Dendritic cell treated with granulocyte-macrophage colony-stimulating factor and Interleukin-4, amounts not matched to agents 40 ng/mL and 50 ng/mL, for 4 days (primary cell): ENCODE data around the gene FKBP11.
"Not testable (repeated sequence)": the region's sequence is repeated elsewhere in the genome, so short reads cannot be mapped to it uniquely, and the experiment has no call there.

Experiments used
- H3K27ac Mint-ChIP-seq: one replicate; pipeline ENCODE4 v1.8.0; 2022; ENCODE audit warnings: mild to moderate bottlenecking, mixed read lengths
- H3K27me3 Mint-ChIP-seq: one replicate; pipeline ENCODE4 v1.8.0; 2022; ENCODE audit warnings: mild to moderate bottlenecking, mixed read lengths
- H3K36me3 Mint-ChIP-seq: one replicate; pipeline ENCODE4 v1.8.0; 2022; ENCODE audit warnings: low read depth, mixed read lengths
- H3K4me1 Mint-ChIP-seq: one replicate; pipeline ENCODE4 v1.8.0; 2022; ENCODE audit warnings: low read depth, mixed read lengths
- H3K4me3 Mint-ChIP-seq: one replicate; pipeline ENCODE4 v1.8.0; 2022; ENCODE audit warnings: mild to moderate bottlenecking, moderate library complexity, mixed read lengths
- H3K9me3 Mint-ChIP-seq: one replicate; pipeline ENCODE4 v1.8.0; 2022; ENCODE audit warnings: mixed read lengths
- intact Hi-C: fragments of 100-400 bp; cut with micrococcal nuclease; formaldehyde crosslinking; loops from one replicate; pipeline ENCODE4 v1.15.0; 2022

The FKBP11 gene

GRCh38 chr12:48909698-48910097, 15.6 kb downstream of the FKBP11 start:
- H3K36me3 Mint-ChIP-seq, H3K27me3 Mint-ChIP-seq, H3K9me3 Mint-ChIP-seq, intact Hi-C loops, H3K4me1 Mint-ChIP-seq, H3K27ac Mint-ChIP-seq, H3K4me3 Mint-ChIP-seq: not testable (repeated sequence)

GRCh38 chr12:48907245-48907644, 18.0 kb downstream of the FKBP11 start:
- Mint-ChIP-seq H3K9me3 (no peaks in the 10 kb centered on the region), H3K4me3 (no peak overlapping the region), H3K4me1 (peaks cover 11% of the 10 kb centered on the region), H3K27ac (no peak overlapping the region), H3K36me3 (no peaks in the 10 kb centered on the region), H3K27me3 (peaks cover 24% of the 10 kb centered on the region)
- intact Hi-C loops: no loop called here

GRCh38 chr12:48903982-48904411, 21.3 kb downstream of the FKBP11 start:
- no peak overlapping the region for H3K27ac Mint-ChIP-seq
- peaks cover 30% of the 10 kb centered on the region for H3K27me3 Mint-ChIP-seq
- intact Hi-C loops: no loop called here

GRCh38 chr12:48903363-48903981, 21.8 kb downstream of the FKBP11 start:
- Mint-ChIP-seq H3K4me3 (peak overlapping the region; percentile 67), H3K4me1 (peaks cover 11% of the 10 kb centered on the region)
- intact Hi-C loops: no loop called here

More at GRCh38 chr12:48903982-48904411, 21.3 kb downstream of the FKBP11 start:
- Mint-ChIP-seq H3K36me3 (no peaks in the 10 kb centered on the region), H3K4me3 (peak overlapping the region; percentile 72), H3K4me1 (peaks cover 11% of the 10 kb centered on the region), H3K9me3 (no peaks in the 10 kb centered on the region)

GRCh38 chr12:48901278-48901677, 24.0 kb downstream of the FKBP11 start:
- no peaks in the 10 kb centered on the region for H3K9me3 Mint-ChIP-seq
- H3K27ac Mint-ChIP-seq: no peak overlapping the region
- H3K4me1 Mint-ChIP-seq: peaks cover 11% of the 10 kb centered on the region
- no peak overlapping the region for H3K4me3 Mint-ChIP-seq
- no peaks in the 10 kb centered on the region for H3K36me3 Mint-ChIP-seq
- peaks cover 37% of the 10 kb centered on the region for H3K27me3 Mint-ChIP-seq
- intact Hi-C loops: no loop called here

More at GRCh38 chr12:48903363-48903981, 21.8 kb downstream of the FKBP11 start:
- Mint-ChIP-seq H3K36me3 (no peaks in the 10 kb centered on the region), H3K27me3 (peaks cover 36% of the 10 kb centered on the region), H3K27ac (no peak overlapping the region), H3K9me3 (no peaks in the 10 kb centered on the region)

- Mint-ChIP-seq H3K4me3 (no peak overlapping the region), H3K36me3 (no peaks in the 10 kb centered on the region)
- intact Hi-C loops: no loop called here
Measured at GRCh38 chr12:48899651-48900050, 25.6 kb downstream of the FKBP11 start.

GRCh38 chr12:48894271-48894670, 31.0 kb downstream of the FKBP11 start:
- intact Hi-C loops: no loop called here
- no peaks in the 10 kb centered on the region for H3K36me3 Mint-ChIP-seq
- no peak overlapping the region for H3K27ac Mint-ChIP-seq
- H3K4me1 Mint-ChIP-seq: peaks cover 5% of the 10 kb centered on the region
- H3K4me3 Mint-ChIP-seq: no peak overlapping the region
- peaks cover 47% of the 10 kb centered on the region for H3K27me3 Mint-ChIP-seq
- no peaks in the 10 kb centered on the region for H3K9me3 Mint-ChIP-seq

More at GRCh38 chr12:48899651-48900050, 25.6 kb downstream of the FKBP11 start:
- Mint-ChIP-seq H3K9me3 (no peaks in the 10 kb centered on the region), H3K27me3 (peaks cover 34% of the 10 kb centered on the region), H3K27ac (no peak overlapping the region), H3K4me1 (peaks cover 11% of the 10 kb centered on the region)

GRCh38 chr12:48890657-48891418, 34.5 kb downstream of the FKBP11 start:
- H3K9me3 Mint-ChIP-seq: no peaks in the 10 kb centered on the region
- intact Hi-C loops: loop anchor here (1.0 kb wide), 2 partner anchors 38 to 45 kb away; no protein-coding TSS in a partner anchor

GRCh38 chr12:48889679-48890078, 35.6 kb downstream of the FKBP11 start:
- Mint-ChIP-seq H3K27ac (no peak overlapping the region), H3K4me1 (peaks cover 5% of the 10 kb centered on the region), H3K36me3 (no peaks in the 10 kb centered on the region), H3K27me3 (peaks cover 38% of the 10 kb centered on the region), H3K4me3 (no peak overlapping the region), H3K9me3 (no peaks in the 10 kb centered on the region)
- intact Hi-C loops: loop anchor here (1.0 kb wide), 2 partner anchors 36 to 47 kb away; no protein-coding TSS in a partner anchor

More at GRCh38 chr12:48890657-48891418, 34.5 kb downstream of the FKBP11 start:
- no peaks in the 10 kb centered on the region for H3K36me3 Mint-ChIP-seq
- no peak overlapping the region for H3K27ac Mint-ChIP-seq
- peaks cover 36% of the 10 kb centered on the region for H3K27me3 Mint-ChIP-seq
- H3K4me1 Mint-ChIP-seq: peaks cover 5% of the 10 kb centered on the region
- H3K4me3 Mint-ChIP-seq: peak overlapping the region; percentile 11

GRCh38 chr12:48883305-48884161, 41.8 kb downstream of the FKBP11 start:
- peak overlapping the region; percentile 13 for H3K27ac Mint-ChIP-seq
- H3K36me3 Mint-ChIP-seq: no peaks in the 10 kb centered on the region
- no peaks in the 10 kb centered on the region for H3K9me3 Mint-ChIP-seq
- no peak overlapping the region for H3K4me3 Mint-ChIP-seq
- intact Hi-C loops: no loop called here
- peaks cover 46% of the 10 kb centered on the region for H3K27me3 Mint-ChIP-seq
- peaks cover 11% of the 10 kb centered on the region for H3K4me1 Mint-ChIP-seq

- peaks cover 46% of the 10 kb centered on the region for H3K27me3 Mint-ChIP-seq
- H3K4me3 Mint-ChIP-seq: no peak overlapping the region
- intact Hi-C loops: no loop called here
- peaks cover 11% of the 10 kb centered on the region for H3K4me1 Mint-ChIP-seq
- no peak overlapping the region for H3K27ac Mint-ChIP-seq
- H3K36me3 Mint-ChIP-seq: no peaks in the 10 kb centered on the region
- no peaks in the 10 kb centered on the region for H3K9me3 Mint-ChIP-seq
Measured at GRCh38 chr12:48882972-48883304, 42.4 kb downstream of the FKBP11 start.

- no peak overlapping the region for H3K27ac Mint-ChIP-seq
Measured at GRCh38 chr12:48882315-48882687, 43.0 kb downstream of the FKBP11 start.

GRCh38 chr12:48881686-48882314, 43.5 kb downstream of the FKBP11 start:
- H3K4me3 Mint-ChIP-seq: no peak overlapping the region
- H3K9me3 Mint-ChIP-seq: no peaks in the 10 kb centered on the region
- H3K4me1 Mint-ChIP-seq: peaks cover 11% of the 10 kb centered on the region
- intact Hi-C loops: no loop called here
- peaks cover 46% of the 10 kb centered on the region for H3K27me3 Mint-ChIP-seq
- H3K27ac Mint-ChIP-seq: no peak overlapping the region
- H3K36me3 Mint-ChIP-seq: no peaks in the 10 kb centered on the region

More at GRCh38 chr12:48882315-48882687, 43.0 kb downstream of the FKBP11 start:
- H3K9me3 Mint-ChIP-seq: no peaks in the 10 kb centered on the region
- no peaks in the 10 kb centered on the region for H3K36me3 Mint-ChIP-seq
- peaks cover 46% of the 10 kb centered on the region for H3K27me3 Mint-ChIP-seq
- intact Hi-C loops: no loop called here
- H3K4me3 Mint-ChIP-seq: peak overlapping the region; percentile 0
- peaks cover 11% of the 10 kb centered on the region for H3K4me1 Mint-ChIP-seq
